PC-9 (cell line): ENCODE data around the gene TMEM234. TPM values are rescaled to one million over a fixed set of nuclear protein-coding genes. Genes with fewer than 3 reads are reported as not detected.

Experiments used
- Bru-seq: library from RNA; stranded (reverse); fragments of 400-500 nt; gene quantifications from one replicate; lab custom pipeline; 2021; lab: Mats Ljungman, UMichigan
- BruChase-seq, 2 experiments: library from RNA; stranded (reverse); fragments of 400-500 nt; gene quantifications; one replicate each; lab custom pipeline; 2021; lab: Mats Ljungman, UMichigan
- BruUV-seq: library from RNA; stranded (reverse); fragments of 400-500 nt; replicated peaks from 2 replicates; lab custom pipeline; 2021; lab: Mats Ljungman, UMichigan
- CTCF ChIA-PET: fragments of 300-600 bp; sonication (Branson Sonifier 250); formaldehyde crosslinking; loops from one replicate; lab custom pipeline; 2022; ENCODE audit warnings: antibody characterized with exemption; lab: Charles Lee
- POLR2A ChIA-PET: fragments of 300-600 bp; sonication (Branson Sonifier 250); formaldehyde crosslinking; loops from one replicate; lab custom pipeline; 2022; ENCODE audit warnings: antibody characterized with exemption; ENCODE audit not compliant: unreplicated experiment; lab: Charles Lee
- DNase-seq, 2 experiments: peaks; one replicate each; pipeline versions ENCODE4 v3.0.0 to v3.0.0-alpha.2; 2015 to 2022; ENCODE audit warnings: mixed read lengths in 1 of 2
- H2AFZ ChIP-seq: fragments of 200-600 bp; sonication (generic); 2 replicates; pipeline ENCODE4 v1.8.1; 2017; ENCODE audit warnings: antibody characterized with exemption
- H3F3A ChIP-seq: fragments of 200-600 bp; sonication (generic); 2 replicates; pipeline ENCODE4 v1.8.1; 2017; ENCODE audit warnings: antibody characterized with exemption, mild to moderate bottlenecking, low read depth; ENCODE audit not compliant: insufficient read depth
- H3K27ac ChIP-seq: fragments of 200-600 bp; sonication (generic); 2 replicates; pipeline ENCODE4 v1.6.1; 2016; ENCODE audit warnings: mixed run types
- H3K27me3 ChIP-seq: fragments of 200-600 bp; sonication (generic); 2 replicates; pipeline ENCODE4 v1.6.1; 2016; ENCODE audit warnings: low read depth, mixed run types; ENCODE audit not compliant: insufficient read depth
- H3K36me3 ChIP-seq: fragments of 200-600 bp; sonication (generic); 2 replicates; pipeline ENCODE4 v1.6.1; 2016; ENCODE audit warnings: low read depth, mixed run types
- H3K4me1 ChIP-seq: fragments of 200-600 bp; sonication (generic); replicated peaks from 2 replicates; pipeline ENCODE4 v1.6.1; 2016; ENCODE audit warnings: mixed run types; ENCODE audit not compliant: insufficient read depth
- H3K4me2 ChIP-seq: fragments of 200-600 bp; sonication (generic); 2 replicates; pipeline ENCODE4 v1.6.1; 2017; ENCODE audit warnings: mixed run types
- H3K4me3 ChIP-seq: fragments of 200-600 bp; sonication (generic); 2 replicates; pipeline ENCODE4 v1.6.1; 2016; ENCODE audit warnings: mixed run types
- H3K79me2 ChIP-seq: fragments of 200-600 bp; sonication (generic); 2 replicates; pipeline ENCODE4 v1.6.1; 2017; ENCODE audit warnings: low read depth, mixed run types
- H3K9me2 ChIP-seq: fragments of 200-600 bp; sonication (generic); 2 replicates; pipeline ENCODE4 v1.8.1; 2017; ENCODE audit warnings: mild to moderate bottlenecking; ENCODE audit not compliant: insufficient read depth
- H3K9me3 ChIP-seq: fragments of 200-600 bp; sonication (generic); 2 replicates; pipeline ENCODE4 v1.8.1; 2016; ENCODE audit warnings: low read depth; ENCODE audit not compliant: insufficient read depth
- H4K20me1 ChIP-seq: fragments of 200-600 bp; sonication (generic); 2 replicates; pipeline ENCODE4 v1.8.1; 2017; ENCODE audit not compliant: insufficient read depth
- CTCF ChIP-seq: fragments of 200-600 bp; sonication (generic); conservative IDR thresholded peaks from 2 replicates; pipeline ENCODE4 v1.6.1; 2017; ENCODE audit warnings: mixed run types, antibody characterized with exemption, mild to moderate bottlenecking, moderate library complexity
- EZH2 ChIP-seq: fragments of 200-600 bp; sonication (generic); IDR thresholded peaks from 2 replicates; pipeline ENCODE4 v1.8.0; 2017; ENCODE audit warnings: antibody characterized with exemption, low read depth
- intact Hi-C: fragments of 100-400 bp; cut with micrococcal nuclease; formaldehyde crosslinking; loops from one replicate; pipeline ENCODE4 v1.10.0; 2022; ENCODE audit not compliant: unreplicated experiment
- long read RNA-seq: library from polyadenylated mRNA; stranded (forward); transcript quantifications from one replicate; pipeline ENCODE4 v2.0.0, GENCODE V29; 2022
- total RNA-seq: library from RNA; stranded (reverse); gene quantifications from 2 replicates; pipeline ENCODE4 v1.2.3, GENCODE V29; 2021

Gene TMEM234
- total RNA-seq, result 14.1 and 18.1 TPM in 2 replicates
- Bru-seq, nascent RNA, result percentile 70 among the genes with signal in this experiment
- percentile 62 among the genes with signal in this experiment for BruChase-seq, experiment 1, labeled RNA remaining after a 2-hour chase
- BruChase-seq, experiment 2, labeled RNA remaining after a 6-hour chase, result percentile 61 among the genes with signal in this experiment
- long read RNA-seq, transcript TMEM234-201 (5 exons, 1,082 nt), result major isoform, 7 of 13 reads
- long read RNA-seq, partial matches to known transcripts, result 2 of 13 reads
- long read RNA-seq, other reads (novel, unspliced or antisense), result 4 of 13 reads

- ChIA-PET CTCF (no interaction called here), POLR2A (interaction anchor here (0.5 kb wide), 1 partner anchor 93 kb away, joined by 6 read pairs; no protein-coding TSS in a partner anchor)
- H3K4me1 ChIP-seq, result peaks cover 25% of the 10 kb centered on the region
- H3K79me2 ChIP-seq, result peaks cover 46% of the 10 kb centered on the region
- peak; percentile 87 to 88 for DNase-seq
- H3K27me3 ChIP-seq, result no peaks in the 10 kb centered on the region
- H3K9me3 ChIP-seq, result no peaks in the 10 kb centered on the region
- H2AFZ ChIP-seq, result peak within 1 kb of the TSS; percentile 81
- H3K4me3 ChIP-seq, result peak within 1 kb of the TSS; percentile 85
- peak within 1 kb of the TSS; percentile 99 for H3K4me2 ChIP-seq
- no peaks in the 10 kb centered on the region; the same call in 1 of the 2 replicates for H4K20me1 ChIP-seq
- H3K9me2 ChIP-seq, result no peaks in the 10 kb centered on the region
- TF ChIP-seq CTCF, result no peak
- TF ChIP-seq EZH2, result no peak
- intact Hi-C loops, result loop anchor here (10.0 kb wide), 1 partner anchor 173 kb away; the partner anchor contains the start of gene BSDC1
- peak within 1 kb of the TSS; percentile 59 for H3K27ac ChIP-seq
- H3F3A ChIP-seq, result peaks cover 21% of the 10 kb centered on the region; the same call in 1 of the 2 replicates
- BruUV-seq, result no TSS peak
- H3K36me3 ChIP-seq, result peaks cover 29% of the 10 kb centered on the region
Observed at GRCh38 chr1:32221980-32222755, at the start of gene TMEM234, which contains the start of gene EIF3I. TMEM234 (minus strand) TSS chr1:32222353; CDS start chr1:32222322, 31 bp downstream. EIF3I (plus strand) TSS chr1:32222407; CDS start chr1:32222442, 35 bp downstream.

DNA sequence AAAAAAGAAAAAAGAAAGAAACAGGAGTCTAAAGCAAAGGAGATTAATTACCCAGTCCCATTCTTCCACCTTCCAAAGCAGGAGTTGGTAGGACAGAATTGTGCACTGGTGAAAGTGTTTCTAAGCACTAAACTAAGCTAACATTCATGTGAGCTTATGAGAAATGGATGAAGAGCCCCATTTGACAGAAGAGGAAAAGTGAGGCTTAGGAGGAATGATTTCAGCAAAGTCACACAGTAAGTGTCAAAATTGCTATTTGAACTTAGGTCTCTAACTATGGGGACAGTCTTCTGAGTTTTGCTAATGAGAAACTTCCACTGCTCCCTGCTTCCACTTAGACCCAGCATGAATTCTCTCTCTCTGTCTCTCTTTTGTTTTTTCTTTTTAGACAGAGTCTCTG lies 47.6 kb upstream of the TMEM234 start:
- TF ChIP-seq CTCF (no peak), EZH2 (no peak)
- ChIA-PET POLR2A (no interaction called here), CTCF (interaction anchor here (0.6 kb wide), 3 partner anchors 38 to 147 kb away, joined by 3 to 5 read pairs (median 3); no protein-coding TSS in a partner anchor)
- H3K4me3 ChIP-seq, result no peak overlapping the region
- no peaks in the 10 kb centered on the region for H3K79me2 ChIP-seq
- H2AFZ ChIP-seq, result no peak overlapping the region
- no peak overlapping the region for H3K4me2 ChIP-seq
- H4K20me1 ChIP-seq, result no peaks in the 10 kb centered on the region
- H3K9me2 ChIP-seq, result no peaks in the 10 kb centered on the region
- H3K9me3 ChIP-seq, result no peaks in the 10 kb centered on the region
- no peaks in the 10 kb centered on the region for H3K27me3 ChIP-seq
- intact Hi-C loops, result no loop called here
- H3K4me1 ChIP-seq, result peaks cover 18% of the 10 kb centered on the region
- BruUV-seq, result no TSS peak
- no peak for DNase-seq
- H3K36me3 ChIP-seq, result no peaks in the 10 kb centered on the region
- H3F3A ChIP-seq, result peaks cover 6% of the 10 kb centered on the region; the same call in 1 of the 2 replicates
- no peak overlapping the region for H3K27ac ChIP-seq

- Histone ChIP-seq H3K4me3 (no peak overlapping the region), H3K4me2 (no peak overlapping the region), H3K36me3 (no peaks in the 10 kb centered on the region), H3K27ac (no peak overlapping the region), H3K9me2 (no peaks in the 10 kb centered on the region), H3K4me1 (no peaks in the 10 kb centered on the region), H3F3A (peaks cover 6% of the 10 kb centered on the region; the same call in 1 of the 2 replicates), H2AFZ (no peak overlapping the region), H4K20me1 (no peaks in the 10 kb centered on the region), H3K9me3 (no peaks in the 10 kb centered on the region), H3K79me2 (no peaks in the 10 kb centered on the region), H3K27me3 (no peaks in the 10 kb centered on the region)
- BruUV-seq, result no TSS peak
- ChIA-PET POLR2A (no interaction called here), CTCF (no interaction called here)
- intact Hi-C loops, result no loop called here
- TF ChIP-seq EZH2 (no peak), CTCF (no peak)
- no peak for DNase-seq
Observed at GRCh38 chr1:32266921-32267591, 44.9 kb upstream of the TMEM234 start.
